Keratinocyte (primary cell): ENCODE measurements around the gene KIAA1755.

Experiments used
- EZH2 ChIP-seq: IDR thresholded peaks from one replicate; pipeline ENCODE4 v1.6.1; 2012; ENCODE audit warnings: inconsistent platforms, mild to moderate bottlenecking, low read length, moderate library complexity
- TF ChIP-seq, protein P1 (sequence below), 3 experiments: IDR thresholded peaks in 1 of 3; conservative IDR thresholded peaks in 1 of 3; optimal IDR thresholded peaks in 1 of 3; 2 replicates in 2 of 3; 3 replicates in 1 of 3; pipeline versions ENCODE3 to v1.5.1; 2011; ENCODE audit warnings: low read length in 3 of 3, mild to moderate bottlenecking in 3 of 3, moderate library complexity in 2 of 3, control low read depth in 1 of 3, inconsistent platforms in 1 of 3; ENCODE audit not compliant: insufficient read depth in 2 of 3; ENCODE audit errors: extremely low read depth in 1 of 3

DNA sequence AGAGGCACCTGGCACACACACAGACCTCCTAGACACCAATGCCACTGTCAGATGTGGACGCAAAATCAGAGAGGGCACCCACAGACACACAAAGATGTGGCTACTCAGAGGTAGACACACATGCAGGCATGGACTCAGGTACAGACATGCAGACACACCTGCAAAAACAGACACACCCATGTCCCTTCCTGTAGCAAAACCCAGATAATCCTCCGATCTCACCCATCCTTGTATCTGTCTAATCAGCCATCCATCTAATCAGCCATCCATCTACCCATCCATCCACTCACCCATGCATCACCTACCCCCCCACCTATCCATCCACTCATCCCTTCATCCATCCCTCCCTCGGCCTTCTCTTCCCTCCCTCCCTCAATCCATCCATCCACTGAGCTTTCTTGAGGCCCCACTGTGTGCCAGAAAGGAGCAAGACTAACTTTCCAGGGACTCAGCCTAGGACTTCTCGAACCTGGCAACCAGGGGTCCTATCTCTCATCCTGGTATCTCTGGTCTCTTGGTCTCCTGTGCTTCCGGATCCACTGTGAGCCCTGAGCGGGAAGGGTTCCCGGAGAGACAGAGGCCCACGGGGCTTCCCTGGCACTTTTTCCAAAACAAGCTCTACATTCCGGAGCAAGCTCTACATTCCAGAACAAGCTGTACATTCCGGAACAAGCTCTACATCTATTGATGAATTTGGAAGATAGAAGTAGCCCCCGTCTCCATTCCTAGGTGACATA, 94.4 kb downstream of the KIAA1755 start:
- TF ChIP-seq, protein P1, sequence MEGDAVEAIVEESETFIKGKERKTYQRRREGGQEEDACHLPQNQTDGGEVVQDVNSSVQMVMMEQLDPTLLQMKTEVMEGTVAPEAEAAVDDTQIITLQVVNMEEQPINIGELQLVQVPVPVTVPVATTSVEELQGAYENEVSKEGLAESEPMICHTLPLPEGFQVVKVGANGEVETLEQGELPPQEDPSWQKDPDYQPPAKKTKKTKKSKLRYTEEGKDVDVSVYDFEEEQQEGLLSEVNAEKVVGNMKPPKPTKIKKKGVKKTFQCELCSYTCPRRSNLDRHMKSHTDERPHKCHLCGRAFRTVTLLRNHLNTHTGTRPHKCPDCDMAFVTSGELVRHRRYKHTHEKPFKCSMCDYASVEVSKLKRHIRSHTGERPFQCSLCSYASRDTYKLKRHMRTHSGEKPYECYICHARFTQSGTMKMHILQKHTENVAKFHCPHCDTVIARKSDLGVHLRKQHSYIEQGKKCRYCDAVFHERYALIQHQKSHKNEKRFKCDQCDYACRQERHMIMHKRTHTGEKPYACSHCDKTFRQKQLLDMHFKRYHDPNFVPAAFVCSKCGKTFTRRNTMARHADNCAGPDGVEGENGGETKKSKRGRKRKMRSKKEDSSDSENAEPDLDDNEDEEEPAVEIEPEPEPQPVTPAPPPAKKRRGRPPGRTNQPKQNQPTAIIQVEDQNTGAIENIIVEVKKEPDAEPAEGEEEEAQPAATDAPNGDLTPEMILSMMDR (optimal IDR thresholded peaks at IDR 0.05 in 1 of 3, IDR thresholded peaks at IDR 0.05 in 1 of 3, conservative IDR thresholded peaks at IDR 0.05 in 1 of 3; ENCODE audit: extremely low read depth in 1 of 3, insufficient read depth in 2 of 3, low read length in 3 of 3): no peak
- TF ChIP-seq EZH2: no peak
